ENCODE results near the gene S100A12. TPM values are rescaled to one million over a fixed set of nuclear protein-coding genes. Genes with fewer than 3 reads are reported as not detected.

Gene S100A12
- total RNA-seq, 4 donors from 2014 or later, result not detected

DNA sequence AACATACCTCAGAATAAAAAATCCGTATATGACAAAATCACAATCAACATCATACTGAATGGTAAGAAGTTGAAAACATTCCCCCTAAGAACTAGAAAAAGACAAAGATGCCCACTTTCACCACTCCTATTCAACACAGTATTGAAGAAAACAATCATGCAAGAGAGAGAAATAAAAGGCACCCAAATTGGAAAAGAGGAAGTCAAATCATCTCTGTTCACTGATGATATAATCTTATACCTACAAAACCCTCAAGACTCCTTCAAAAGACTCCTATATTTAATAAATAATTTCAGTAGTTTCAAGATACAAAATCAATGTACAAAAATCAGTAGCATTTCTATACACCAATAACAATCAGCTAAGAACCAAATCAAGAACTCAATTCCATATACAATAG is 41.5 kb downstream of the S100A12 start:
- in situ Hi-C loops (cut with MboI; ENCODE audit: low pct_ligation_motif_present in 1 of 4, low pct_unique_long_range_greater_than_20kb in 1 of 4, low sequenced_read_pairs in 3 of 4) (no loop called here), intact Hi-C loops (cut with DNase I; ENCODE audit: low total_unique reads) (no loop called here)
- TF ChIP-seq POLR2A (IDR thresholded peaks at IDR 0.05) (no peak), POLR2AphosphoS5 (IDR thresholded peaks at IDR 0.05) (no peak), EP300 (IDR thresholded peaks at IDR 0.05; ENCODE audit: low read depth) (no peak)
- TF ChIP-seq, protein P1, sequence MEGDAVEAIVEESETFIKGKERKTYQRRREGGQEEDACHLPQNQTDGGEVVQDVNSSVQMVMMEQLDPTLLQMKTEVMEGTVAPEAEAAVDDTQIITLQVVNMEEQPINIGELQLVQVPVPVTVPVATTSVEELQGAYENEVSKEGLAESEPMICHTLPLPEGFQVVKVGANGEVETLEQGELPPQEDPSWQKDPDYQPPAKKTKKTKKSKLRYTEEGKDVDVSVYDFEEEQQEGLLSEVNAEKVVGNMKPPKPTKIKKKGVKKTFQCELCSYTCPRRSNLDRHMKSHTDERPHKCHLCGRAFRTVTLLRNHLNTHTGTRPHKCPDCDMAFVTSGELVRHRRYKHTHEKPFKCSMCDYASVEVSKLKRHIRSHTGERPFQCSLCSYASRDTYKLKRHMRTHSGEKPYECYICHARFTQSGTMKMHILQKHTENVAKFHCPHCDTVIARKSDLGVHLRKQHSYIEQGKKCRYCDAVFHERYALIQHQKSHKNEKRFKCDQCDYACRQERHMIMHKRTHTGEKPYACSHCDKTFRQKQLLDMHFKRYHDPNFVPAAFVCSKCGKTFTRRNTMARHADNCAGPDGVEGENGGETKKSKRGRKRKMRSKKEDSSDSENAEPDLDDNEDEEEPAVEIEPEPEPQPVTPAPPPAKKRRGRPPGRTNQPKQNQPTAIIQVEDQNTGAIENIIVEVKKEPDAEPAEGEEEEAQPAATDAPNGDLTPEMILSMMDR (IDR thresholded peaks at IDR 0.05), result no peak
- Histone ChIP-seq H3K27ac (no peak overlapping the region), H3K4me1 (no peaks in the 10 kb centered on the region), H3K27me3 (no peaks in the 10 kb centered on the region), H3K4me3 (no peak overlapping the region), H3K36me3 (no peaks in the 10 kb centered on the region), H3K9me3 (peaks cover 0 to 10% of the 10 kb centered on the region in 2 donors)
- DNase-seq, result no peak
- WGBS, 2 donors (ENCODE audit: low coverage in 1 of 2), result 88 to 92% methylated on average over 1 of the region's 1 CpG

DNA sequence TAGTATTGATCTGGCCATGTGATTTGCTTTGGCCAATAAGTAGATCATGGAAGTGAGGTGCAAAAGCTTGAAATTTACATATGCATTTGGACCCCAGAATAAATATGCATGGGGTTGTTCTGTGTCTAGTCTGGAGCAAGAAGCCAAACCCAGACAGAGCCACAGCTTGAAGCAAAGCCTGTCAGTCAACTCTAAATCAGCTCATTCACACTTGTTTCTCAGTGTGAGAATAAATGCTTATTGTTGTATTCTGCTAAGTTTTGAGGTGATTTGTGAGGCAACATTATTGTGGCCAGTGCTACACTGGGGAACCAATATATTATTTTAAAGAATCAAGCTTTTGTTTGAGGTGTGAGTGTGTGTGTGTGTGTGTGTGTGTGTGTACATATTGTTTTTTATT is 50.5 kb downstream of the S100A12 start:
- no peak overlapping the region for H3K4me3 ChIP-seq
- no peak for DNase-seq
- no peaks in the 10 kb centered on the region for H3K4me1 ChIP-seq
- no peaks in the 10 kb centered on the region for H3K27me3 ChIP-seq
- in situ Hi-C loops (cut with MboI; ENCODE audit: low pct_ligation_motif_present in 1 of 4, low pct_unique_long_range_greater_than_20kb in 1 of 4, low sequenced_read_pairs in 3 of 4), result no loop called here
- no peak overlapping the region for H3K27ac ChIP-seq
- TF ChIP-seq, protein P1 (IDR thresholded peaks at IDR 0.05), result no peak
- no peak for TF ChIP-seq POLR2A (IDR thresholded peaks at IDR 0.05)
- TF ChIP-seq EP300 (IDR thresholded peaks at IDR 0.05; ENCODE audit: low read depth), result no peak
- no peak for TF ChIP-seq POLR2AphosphoS5 (IDR thresholded peaks at IDR 0.05)
- H3K36me3 ChIP-seq, result no peaks in the 10 kb centered on the region
- intact Hi-C loops (cut with DNase I; ENCODE audit: low total_unique reads), result no loop called here
- H3K9me3 ChIP-seq, result peaks cover 0 to 21% of the 10 kb centered on the region in 2 donors

Small RNAs within 50 kb of the gene (small RNA-seq; reads per million reads assigned to genes)
- gene RNU6-160P (0 reads per million in 4 donors), gene S100A15A (0 reads per million in 4 donors)

Other genes with a start within 250 kb of the S100A12 start
- not detected for gene SPRR2G, start 224.7 kb downstream of the S100A12 start, total RNA-seq
- not detected for gene LELP1, start 172.2 kb downstream of the S100A12 start, total RNA-seq
- not detected for gene PRR9, start 158.0 kb downstream of the S100A12 start, total RNA-seq
- not detected for gene LORICRIN, start 115.9 kb downstream of the S100A12 start, total RNA-seq
- not detected for gene PGLYRP3, start 62.7 kb downstream of the S100A12 start, total RNA-seq
- gene PGLYRP4, start 26.8 kb downstream of the S100A12 start, total RNA-seq, result not detected
- gene S100A9, start 17.8 kb downstream of the S100A12 start, total RNA-seq, result 10 to 100 TPM; 24.0 to 99.0 (median 34.3) TPM
- gene S100A8, start 15.5 kb upstream of the S100A12 start, total RNA-seq, result 1 to 10 TPM in 2 of 4 donors, not detected in 2; 1.6 to 7.4 TPM
- not detected for gene S100A7A, start 40.9 kb upstream of the S100A12 start, total RNA-seq
- not detected for gene S100A7, start 85.0 kb upstream of the S100A12 start, total RNA-seq
- gene S100A6, start 160.4 kb upstream of the S100A12 start, total RNA-seq, result 100 to 1,000 TPM; 219 to 881 (median 433) TPM
- gene S100A5, start 165.3 kb upstream of the S100A12 start, total RNA-seq, result not detected
- gene S100A4, start 170.2 kb upstream of the S100A12 start, total RNA-seq, result 100 to 1,000 TPM in 1 of 4 donors, 10 to 100 TPM in 3; 40.8 to 138 (median 78.6) TPM
- gene S100A3, start 173.6 kb upstream of the S100A12 start, total RNA-seq, result under 1 TPM in 1 of 4 donors, not detected in 3; 0.64 TPM
- gene S100A2, start 190.2 kb upstream of the S100A12 start, total RNA-seq, result 1 to 10 TPM in 1 of 4 donors, not detected in 3; 2.2 TPM
- 100 to 1,000 TPM; 181 to 223 (median 196) TPM for gene S100A16, start 237.5 kb upstream of the S100A12 start, total RNA-seq
- gene S100A14, start 240.7 kb upstream of the S100A12 start, total RNA-seq, result 100 to 1,000 TPM; 134 to 514 (median 437) TPM